ENCODE data around the gene PHGDH.

Gene PHGDH

DNA sequence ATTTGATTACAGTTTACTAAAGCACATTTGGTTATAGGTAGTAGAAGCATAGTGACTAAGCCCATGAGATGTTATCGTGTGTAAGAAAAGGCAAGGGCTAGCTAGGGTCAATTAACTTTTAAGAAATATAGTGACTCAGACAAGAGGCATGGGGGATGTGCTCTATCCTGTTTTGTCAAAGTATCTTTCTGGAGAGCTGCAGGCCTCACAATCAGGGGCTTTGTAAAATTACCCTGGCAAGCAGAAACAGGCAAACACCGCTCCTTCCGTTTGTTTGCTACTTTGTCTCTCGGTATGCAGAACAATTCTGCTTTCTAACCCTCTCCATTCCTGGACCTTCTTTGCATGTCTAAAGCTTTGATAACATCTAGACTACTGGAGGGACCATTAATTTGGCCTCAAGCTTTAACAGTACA is 37.6 kb upstream of the PHGDH start:
- DNase-seq (ENCODE audit: low read depth): peak; percentile 67
- TF ChIP-seq, protein P1, sequence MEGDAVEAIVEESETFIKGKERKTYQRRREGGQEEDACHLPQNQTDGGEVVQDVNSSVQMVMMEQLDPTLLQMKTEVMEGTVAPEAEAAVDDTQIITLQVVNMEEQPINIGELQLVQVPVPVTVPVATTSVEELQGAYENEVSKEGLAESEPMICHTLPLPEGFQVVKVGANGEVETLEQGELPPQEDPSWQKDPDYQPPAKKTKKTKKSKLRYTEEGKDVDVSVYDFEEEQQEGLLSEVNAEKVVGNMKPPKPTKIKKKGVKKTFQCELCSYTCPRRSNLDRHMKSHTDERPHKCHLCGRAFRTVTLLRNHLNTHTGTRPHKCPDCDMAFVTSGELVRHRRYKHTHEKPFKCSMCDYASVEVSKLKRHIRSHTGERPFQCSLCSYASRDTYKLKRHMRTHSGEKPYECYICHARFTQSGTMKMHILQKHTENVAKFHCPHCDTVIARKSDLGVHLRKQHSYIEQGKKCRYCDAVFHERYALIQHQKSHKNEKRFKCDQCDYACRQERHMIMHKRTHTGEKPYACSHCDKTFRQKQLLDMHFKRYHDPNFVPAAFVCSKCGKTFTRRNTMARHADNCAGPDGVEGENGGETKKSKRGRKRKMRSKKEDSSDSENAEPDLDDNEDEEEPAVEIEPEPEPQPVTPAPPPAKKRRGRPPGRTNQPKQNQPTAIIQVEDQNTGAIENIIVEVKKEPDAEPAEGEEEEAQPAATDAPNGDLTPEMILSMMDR (IDR thresholded peaks at IDR 0.05; ENCODE audit: low read length, missing control alignments): no peak
- no peak overlapping the region for H3K4me3 ChIP-seq (replicated peaks; ENCODE audit: low read depth, low read length)

DNA sequence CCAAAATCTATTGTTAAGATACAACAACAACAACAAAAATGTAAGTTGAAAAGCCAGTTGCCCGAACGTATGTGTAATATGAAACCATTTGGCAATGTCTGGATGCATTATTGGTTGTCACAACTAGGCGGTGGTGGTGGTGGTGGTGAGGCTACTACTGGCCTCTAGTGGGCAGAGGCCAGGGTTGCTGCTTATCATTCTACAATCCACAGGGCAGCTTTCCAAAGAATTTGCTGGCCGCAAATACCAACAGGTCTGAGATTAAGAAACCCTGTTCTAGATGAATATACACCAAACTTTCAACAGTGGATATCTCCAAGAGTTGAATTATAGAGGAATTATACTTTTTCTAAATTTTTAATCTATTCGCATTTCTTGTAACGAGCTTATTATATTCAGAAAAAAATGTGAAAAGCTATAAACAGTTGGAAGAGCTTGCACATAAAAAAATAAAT is 36.9 kb upstream of the PHGDH start:
- H3K4me3 ChIP-seq (replicated peaks; ENCODE audit: low read depth, low read length): no peak overlapping the region
- peak; percentile 67 for DNase-seq (ENCODE audit: low read depth)
- TF ChIP-seq, protein P1 (IDR thresholded peaks at IDR 0.05; ENCODE audit: low read length, missing control alignments): no peak

DNA sequence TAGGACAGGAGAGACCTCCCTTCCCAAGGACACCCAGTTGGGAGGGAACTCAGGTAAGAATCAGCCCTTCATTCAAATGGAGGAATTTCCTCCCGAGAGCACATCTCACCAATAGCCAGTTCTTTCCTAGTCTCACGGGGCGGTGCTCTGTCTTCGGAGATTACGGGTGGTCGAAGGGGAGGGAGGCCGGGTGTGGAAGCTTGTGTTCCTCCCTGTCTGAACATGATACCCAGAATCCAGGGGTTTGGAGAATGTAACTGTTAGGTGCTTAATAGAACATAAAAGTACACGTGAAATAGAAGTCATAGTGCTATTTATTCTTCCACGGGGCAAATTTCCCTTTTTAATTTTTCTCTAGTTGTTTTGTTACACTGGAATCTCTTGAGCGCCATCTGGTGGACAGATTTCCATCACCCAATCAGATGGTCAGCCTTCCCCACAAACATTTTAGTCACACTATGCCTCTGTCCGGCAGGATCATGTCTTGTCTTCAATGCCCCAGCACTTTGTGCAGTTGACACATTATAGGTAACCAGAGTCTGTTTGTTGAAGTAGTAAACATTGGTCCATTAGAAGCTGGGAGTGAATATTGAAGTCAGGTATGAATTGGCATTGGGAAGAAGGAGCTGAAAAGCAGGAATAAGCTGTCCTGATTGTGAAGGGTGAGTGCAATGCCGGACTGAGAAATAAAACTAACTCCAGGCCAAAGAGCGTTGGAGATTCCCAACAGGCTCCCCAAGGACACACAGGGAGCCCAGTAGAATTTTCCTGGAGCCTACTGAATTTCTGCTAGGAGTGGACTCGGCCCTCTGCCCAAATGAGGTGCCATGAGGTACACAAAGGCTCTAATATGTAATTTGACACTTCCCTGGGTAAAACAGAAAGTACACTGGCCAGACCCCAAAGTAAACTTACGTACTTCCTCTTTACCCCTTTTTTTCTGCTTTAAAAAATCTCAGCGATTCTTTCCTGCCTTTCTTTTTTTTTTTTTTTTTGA is 36.1 kb upstream of the PHGDH start:
- peak; percentile 93 for DNase-seq (ENCODE audit: low read depth)
- peak overlapping the region; percentile 49 for H3K4me3 ChIP-seq (replicated peaks; ENCODE audit: low read depth, low read length)
- TF ChIP-seq, protein P1 (IDR thresholded peaks at IDR 0.05; ENCODE audit: low read length, missing control alignments): peak; percentile 85

DNA sequence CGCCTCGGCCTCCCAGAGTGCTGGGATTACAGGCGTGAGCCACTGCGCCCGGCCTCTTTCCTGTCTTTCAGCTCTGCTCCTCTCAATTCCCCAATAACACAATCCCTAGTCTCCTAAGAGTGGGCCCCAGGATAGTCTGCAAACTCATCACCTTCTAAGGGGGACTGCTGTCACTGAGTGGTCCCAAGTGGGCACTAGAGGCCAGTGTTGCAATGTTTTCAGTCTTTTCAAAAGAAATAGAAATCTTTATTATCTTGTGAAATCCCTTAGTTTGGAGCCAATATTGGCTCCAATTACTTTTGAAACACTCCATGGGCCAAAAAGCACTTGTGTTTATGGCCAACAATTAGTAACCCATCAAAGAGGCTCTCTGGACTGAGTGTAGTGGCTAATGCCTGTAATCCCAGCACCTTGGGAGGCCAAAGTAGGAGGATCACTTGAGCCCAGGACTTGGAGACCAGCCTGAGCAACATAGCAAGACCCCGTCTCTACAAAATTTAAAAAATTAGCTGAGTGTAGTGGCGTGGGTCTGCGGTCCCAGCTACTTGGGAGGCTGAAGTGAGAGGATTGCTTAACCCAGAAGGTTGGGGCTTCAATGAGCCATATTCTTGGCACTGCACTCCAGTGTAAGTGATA is 35.0 kb upstream of the PHGDH start:
- H3K4me3 ChIP-seq (replicated peaks; ENCODE audit: low read depth, low read length): no peak overlapping the region
- no peak for DNase-seq (ENCODE audit: low read depth)
- TF ChIP-seq, protein P1 (IDR thresholded peaks at IDR 0.05; ENCODE audit: low read length, missing control alignments): peak; percentile 5

DNA sequence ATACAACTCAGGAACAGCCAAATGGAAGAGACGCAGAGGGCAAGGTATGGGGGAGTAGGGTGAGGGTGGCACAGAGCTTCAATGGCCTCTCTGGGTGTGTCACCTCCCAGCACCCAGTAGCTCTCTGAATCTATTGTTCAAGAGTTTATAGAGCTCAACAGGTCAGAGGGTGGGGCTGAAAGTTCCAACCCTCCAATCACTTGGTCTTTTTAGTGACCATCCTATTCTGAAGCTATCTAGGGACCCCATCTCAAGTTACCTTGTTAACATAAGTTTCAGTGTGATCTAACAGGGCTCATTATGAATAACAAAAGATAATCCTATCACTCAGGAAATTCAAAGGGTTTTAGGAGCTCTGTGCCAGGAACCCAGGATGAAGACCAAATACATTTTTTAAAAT is 32.5 kb upstream of the PHGDH start:
- DNase-seq (ENCODE audit: low read depth): no peak
- TF ChIP-seq, protein P1 (IDR thresholded peaks at IDR 0.05; ENCODE audit: low read length, missing control alignments): no peak

DNA sequence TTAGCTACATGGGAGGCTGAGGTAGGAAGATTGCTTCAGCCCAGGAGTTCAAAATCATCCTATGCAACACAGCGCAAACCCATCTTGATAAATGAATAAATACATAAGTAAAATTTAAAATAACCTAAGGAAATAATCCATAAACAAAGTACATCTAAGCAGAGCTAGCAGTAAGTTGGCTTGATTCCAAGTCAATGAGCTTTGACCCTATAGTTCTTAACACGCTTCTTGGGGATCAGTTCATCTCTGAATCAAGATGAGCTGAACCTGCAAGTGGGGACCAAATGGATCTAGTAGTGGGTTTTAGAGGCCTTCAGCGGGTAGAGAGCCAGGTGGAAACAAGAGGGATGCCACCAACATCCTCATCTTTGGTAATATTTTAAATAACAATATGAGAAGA is 31.5 kb upstream of the PHGDH start:
- TF ChIP-seq, protein P1 (IDR thresholded peaks at IDR 0.05; ENCODE audit: low read length, missing control alignments): no peak
- no peak for DNase-seq (ENCODE audit: low read depth)
- H3K4me3 ChIP-seq (replicated peaks; ENCODE audit: low read depth, low read length): no peak overlapping the region

More for the DNA sequence above, 32.5 kb upstream of the PHGDH start:
- no peak overlapping the region for H3K4me3 ChIP-seq (replicated peaks; ENCODE audit: low read depth, low read length)
